Measurements from ENCODE around the gene LNP1. TPM values are rescaled to one million over a fixed set of nuclear protein-coding genes. Genes with fewer than 3 reads are reported as not detected.
"Not testable (repeated sequence)": the region's sequence is repeated elsewhere in the genome, so short reads cannot be mapped to it uniquely, and the experiment has no call there.

The LNP1 gene
- total RNA-seq, 1 donor from 2014 or later = 26.5 TPM

DNA sequence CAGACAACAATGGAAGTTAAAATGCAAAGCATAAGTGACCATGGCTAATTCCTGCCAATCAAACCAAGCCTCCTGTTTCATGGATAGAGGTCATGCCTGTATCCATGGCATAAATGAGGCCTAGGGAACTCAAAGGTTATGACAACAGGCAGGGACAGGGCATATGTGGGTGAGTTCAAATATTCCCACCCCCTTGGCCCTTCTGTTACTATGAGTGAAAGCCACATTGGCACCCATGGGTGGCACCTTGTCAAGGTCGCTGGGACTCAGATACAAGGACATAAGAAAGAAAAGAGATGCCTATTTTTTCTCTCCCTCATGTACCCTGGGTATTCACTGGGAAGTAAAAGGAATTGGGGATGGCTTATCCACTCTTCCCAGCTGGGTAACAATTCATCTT lies 65.8 kb downstream of the LNP1 start:
- Histone ChIP-seq H3K27me3 (no peaks in the 10 kb centered on the region), H2AFZ (replicated peaks) (no peak overlapping the region), H3K4me2 (no peak overlapping the region), H4K20me1 (ENCODE audit: low read depth) (no peaks in the 10 kb centered on the region), H3K27ac (no peak overlapping the region), H3K79me2 (ENCODE audit: low read depth) (no peaks in the 10 kb centered on the region), H3K36me3 (no peaks in the 10 kb centered on the region), H3K9ac (no peak overlapping the region), H3F3A (ENCODE audit: low read depth) (no peaks in the 10 kb centered on the region), H3K9me3 (ENCODE audit: low read depth) (peaks cover 6% of the 10 kb centered on the region), H3K4me1 (no peaks in the 10 kb centered on the region), H3K4me3 (no peak overlapping the region)
- H3K27me3 Mint-ChIP-seq (ENCODE audit: insufficient read depth, low read depth) = peaks cover 5% of the 10 kb centered on the region
- no peaks in the 10 kb centered on the region for H3K4me1 Mint-ChIP-seq
- DNase-seq (ENCODE audit: low spot score) = no peak
- no peak overlapping the region for H3K4me3 Mint-ChIP-seq
- H3K27ac Mint-ChIP-seq = no peak overlapping the region
- H3K9me3 Mint-ChIP-seq = peaks cover 21% of the 10 kb centered on the region
- no peaks in the 10 kb centered on the region for H3K36me3 Mint-ChIP-seq
- TF ChIP-seq EZH2phosphoT487 (IDR thresholded peaks at IDR 0.05) (no peak), EZH2 (IDR thresholded peaks at IDR 0.05) (no peak)

DNA sequence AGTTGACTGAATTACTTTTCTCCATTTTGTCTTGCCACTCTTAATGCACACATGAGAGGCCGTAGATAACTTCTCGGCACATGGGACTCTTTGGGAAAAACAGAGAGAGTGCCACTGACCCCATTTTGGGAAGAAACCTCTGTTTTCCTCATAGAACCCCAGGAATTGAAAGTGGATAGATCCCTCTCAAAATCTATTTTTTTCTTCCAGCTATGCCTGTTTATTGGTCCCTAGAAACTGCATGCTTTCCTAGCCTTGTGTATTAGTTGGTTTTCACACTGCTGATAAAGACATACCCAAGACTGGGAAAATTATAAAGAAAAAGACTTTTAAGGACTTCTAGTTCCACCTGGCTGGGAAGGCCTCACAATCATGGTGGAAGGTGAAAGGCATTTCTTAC lies 67.3 kb downstream of the LNP1 start:
- H3K27me3 ChIP-seq = no peaks in the 10 kb centered on the region
- no peak overlapping the region for H3K4me3 ChIP-seq
- H3F3A ChIP-seq (ENCODE audit: low read depth) = no peaks in the 10 kb centered on the region
- no peaks in the 10 kb centered on the region for H4K20me1 ChIP-seq (ENCODE audit: low read depth)
- no peak overlapping the region for H3K27ac ChIP-seq
- Mint-ChIP-seq H3K27ac (no peak overlapping the region), H3K4me1 (no peaks in the 10 kb centered on the region), H3K9me3 (peaks cover 21% of the 10 kb centered on the region), H3K4me3 (no peak overlapping the region), H3K36me3 (no peaks in the 10 kb centered on the region), H3K27me3 (ENCODE audit: insufficient read depth, low read depth) (peaks cover 3% of the 10 kb centered on the region)
- no peak overlapping the region for H2AFZ ChIP-seq (replicated peaks)
- H3K4me1 ChIP-seq = no peaks in the 10 kb centered on the region
- H3K79me2 ChIP-seq (ENCODE audit: low read depth) = no peaks in the 10 kb centered on the region
- no peak for DNase-seq (ENCODE audit: low spot score)
- H3K36me3 ChIP-seq = no peaks in the 10 kb centered on the region
- no peak overlapping the region for H3K9ac ChIP-seq
- H3K4me2 ChIP-seq = no peak overlapping the region
- TF ChIP-seq, protein P1, sequence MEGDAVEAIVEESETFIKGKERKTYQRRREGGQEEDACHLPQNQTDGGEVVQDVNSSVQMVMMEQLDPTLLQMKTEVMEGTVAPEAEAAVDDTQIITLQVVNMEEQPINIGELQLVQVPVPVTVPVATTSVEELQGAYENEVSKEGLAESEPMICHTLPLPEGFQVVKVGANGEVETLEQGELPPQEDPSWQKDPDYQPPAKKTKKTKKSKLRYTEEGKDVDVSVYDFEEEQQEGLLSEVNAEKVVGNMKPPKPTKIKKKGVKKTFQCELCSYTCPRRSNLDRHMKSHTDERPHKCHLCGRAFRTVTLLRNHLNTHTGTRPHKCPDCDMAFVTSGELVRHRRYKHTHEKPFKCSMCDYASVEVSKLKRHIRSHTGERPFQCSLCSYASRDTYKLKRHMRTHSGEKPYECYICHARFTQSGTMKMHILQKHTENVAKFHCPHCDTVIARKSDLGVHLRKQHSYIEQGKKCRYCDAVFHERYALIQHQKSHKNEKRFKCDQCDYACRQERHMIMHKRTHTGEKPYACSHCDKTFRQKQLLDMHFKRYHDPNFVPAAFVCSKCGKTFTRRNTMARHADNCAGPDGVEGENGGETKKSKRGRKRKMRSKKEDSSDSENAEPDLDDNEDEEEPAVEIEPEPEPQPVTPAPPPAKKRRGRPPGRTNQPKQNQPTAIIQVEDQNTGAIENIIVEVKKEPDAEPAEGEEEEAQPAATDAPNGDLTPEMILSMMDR (IDR thresholded peaks at IDR 0.05) = no peak
- no peak for TF ChIP-seq EZH2 (IDR thresholded peaks at IDR 0.05)
- no peak for TF ChIP-seq EZH2phosphoT487 (IDR thresholded peaks at IDR 0.05)
- H3K9me3 ChIP-seq (ENCODE audit: low read depth) = peaks cover 6% of the 10 kb centered on the region

DNA sequence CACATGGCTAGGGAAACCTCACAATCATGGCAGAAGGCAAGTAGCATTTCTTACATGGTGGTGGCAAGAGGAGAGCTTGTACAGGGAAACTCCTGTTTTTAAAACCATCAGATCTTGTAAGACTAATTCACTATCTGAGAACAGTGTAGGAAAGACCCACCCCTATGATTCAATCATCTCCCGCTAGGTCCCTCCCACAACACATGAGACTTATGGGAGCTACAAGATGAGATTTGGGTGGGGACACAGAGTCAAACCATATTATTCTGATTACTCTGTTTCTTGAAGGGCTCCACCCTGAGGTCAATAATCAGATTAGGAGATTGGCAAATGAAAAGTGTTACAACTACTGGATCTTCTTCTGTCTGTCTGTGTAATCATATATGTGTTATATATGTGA lies 69.6 kb downstream of the LNP1 start:
- Histone ChIP-seq H3K4me1 (no peaks in the 10 kb centered on the region), H2AFZ (replicated peaks) (no peak overlapping the region), H3K36me3 (no peaks in the 10 kb centered on the region), H3F3A (ENCODE audit: low read depth) (no peaks in the 10 kb centered on the region), H4K20me1 (ENCODE audit: low read depth) (no peaks in the 10 kb centered on the region), H3K79me2 (ENCODE audit: low read depth) (no peaks in the 10 kb centered on the region), H3K4me3 (no peak overlapping the region), H3K27ac (no peak overlapping the region), H3K27me3 (no peaks in the 10 kb centered on the region), H3K4me2 (no peak overlapping the region), H3K9me3 (ENCODE audit: low read depth) (peaks cover 6% of the 10 kb centered on the region), H3K9ac (no peak overlapping the region)
- Mint-ChIP-seq H3K4me3 (no peak overlapping the region), H3K27ac (no peak overlapping the region), H3K27me3 (ENCODE audit: insufficient read depth, low read depth) (peaks cover 3% of the 10 kb centered on the region), H3K4me1 (no peaks in the 10 kb centered on the region), H3K9me3 (peaks cover 21% of the 10 kb centered on the region), H3K36me3 (no peaks in the 10 kb centered on the region)
- DNase-seq (ENCODE audit: low spot score) = no peak
- TF ChIP-seq, protein P1 (IDR thresholded peaks at IDR 0.05) = no peak
- TF ChIP-seq EZH2 (IDR thresholded peaks at IDR 0.05) (no peak), EZH2phosphoT487 (IDR thresholded peaks at IDR 0.05) (no peak)

- H3K4me1 Mint-ChIP-seq = no peaks in the 10 kb centered on the region
- no peak for TF ChIP-seq EZH2phosphoT487 (IDR thresholded peaks at IDR 0.05)
- TF ChIP-seq, protein P1 (IDR thresholded peaks at IDR 0.05) = no peak
- no peak for TF ChIP-seq EZH2 (IDR thresholded peaks at IDR 0.05)
- no peak overlapping the region for H3K27ac ChIP-seq
Observed at GRCh38 chr3:100471444-100471843, 70.1 kb downstream of the LNP1 start.

GRCh38 chr3:100477851-100478360 lies 76.6 kb downstream of the LNP1 start:
- H3K27ac ChIP-seq; H2AFZ ChIP-seq (replicated peaks); H3K27me3 ChIP-seq; H3K4me3 ChIP-seq; H3K9me3 ChIP-seq (ENCODE audit: low read depth); H3K4me3 Mint-ChIP-seq; H3F3A ChIP-seq (ENCODE audit: low read depth); H3K9ac ChIP-seq; H3K27me3 Mint-ChIP-seq (ENCODE audit: insufficient read depth, low read depth); H3K27ac Mint-ChIP-seq; H3K4me1 Mint-ChIP-seq; H3K79me2 ChIP-seq (ENCODE audit: low read depth); H3K4me2 ChIP-seq; H4K20me1 ChIP-seq (ENCODE audit: low read depth); H3K4me1 ChIP-seq; H3K36me3 Mint-ChIP-seq; DNase-seq (ENCODE audit: low spot score); H3K9me3 Mint-ChIP-seq; H3K36me3 ChIP-seq: not testable (repeated sequence)

More at GRCh38 chr3:100471444-100471843, 70.1 kb downstream of the LNP1 start:
- H3K79me2 ChIP-seq (ENCODE audit: low read depth) = no peaks in the 10 kb centered on the region
- Mint-ChIP-seq H3K27ac (no peak overlapping the region), H3K9me3 (peaks cover 21% of the 10 kb centered on the region), H3K27me3 (ENCODE audit: insufficient read depth, low read depth) (peaks cover 3% of the 10 kb centered on the region), H3K36me3 (no peaks in the 10 kb centered on the region), H3K4me3 (no peak overlapping the region)
- peaks cover 6% of the 10 kb centered on the region for H3K9me3 ChIP-seq (ENCODE audit: low read depth)
- H3K27me3 ChIP-seq = no peaks in the 10 kb centered on the region
- H3K36me3 ChIP-seq = no peaks in the 10 kb centered on the region
- no peak overlapping the region for H3K9ac ChIP-seq
- H3K4me2 ChIP-seq = no peak overlapping the region
- H2AFZ ChIP-seq (replicated peaks) = no peak overlapping the region
- no peak overlapping the region for H3K4me3 ChIP-seq
- no peaks in the 10 kb centered on the region for H3K4me1 ChIP-seq
- DNase-seq (ENCODE audit: low spot score) = no peak
- H3F3A ChIP-seq (ENCODE audit: low read depth) = no peaks in the 10 kb centered on the region
- no peaks in the 10 kb centered on the region for H4K20me1 ChIP-seq (ENCODE audit: low read depth)

- H2AFZ ChIP-seq (replicated peaks); H3K36me3 ChIP-seq; H3K9me3 ChIP-seq (ENCODE audit: low read depth); H3K4me2 ChIP-seq; H3K79me2 ChIP-seq (ENCODE audit: low read depth); H3K4me3 Mint-ChIP-seq; H3K27me3 Mint-ChIP-seq (ENCODE audit: insufficient read depth, low read depth); H3K9ac ChIP-seq; H3K27ac Mint-ChIP-seq; H3K9me3 Mint-ChIP-seq; H3K4me1 ChIP-seq; H3K4me1 Mint-ChIP-seq; H3K27ac ChIP-seq; H3K4me3 ChIP-seq; DNase-seq (ENCODE audit: low spot score); H3F3A ChIP-seq (ENCODE audit: low read depth); H4K20me1 ChIP-seq (ENCODE audit: low read depth); H3K27me3 ChIP-seq; H3K36me3 Mint-ChIP-seq: not testable (repeated sequence)
Observed at GRCh38 chr3:100478521-100478920, 77.2 kb downstream of the LNP1 start.

All from neural progenitor cell (in vitro differentiated cells).